ENCODE data around the gene NRG2.

- TF ChIP-seq CTCF (IDR thresholded peaks at IDR 0.05) = no peak
- no peak for TF ChIP-seq POLR2A (IDR thresholded peaks at IDR 0.05)
Observed at GRCh38 chr5:139806111-139806510, 237.0 kb downstream of the NRG2 start.

All from adrenal gland (tissue), 5 donors.